ENCODE measurements around the gene KCNMA1.

The KCNMA1 gene

GRCh38 chr10:77049896-77050295 is 587.7 kb downstream of the KCNMA1 start:
- no peak overlapping the region for H3K9ac ChIP-seq (ENCODE audit: low read depth, low read length)
- H3K36me3 ChIP-seq (ENCODE audit: insufficient read depth, low read length), result no peaks in the 10 kb centered on the region
- H3K9me3 ChIP-seq (replicated peaks; ENCODE audit: low read length), result no peaks in the 10 kb centered on the region
- no peaks in the 10 kb centered on the region for H3K27me3 ChIP-seq (ENCODE audit: control insufficient read depth, insufficient read depth, low read length)
- peaks cover 8% of the 10 kb centered on the region for H3K4me1 ChIP-seq (ENCODE audit: control insufficient read depth, insufficient read depth, low read length)
- H3K4me2 ChIP-seq (ENCODE audit: low read length), result no peak overlapping the region
- no peak overlapping the region for H3K4me3 ChIP-seq (ENCODE audit: low read length)

GRCh38 chr10:77049146-77049545 is 588.5 kb downstream of the KCNMA1 start:
- Histone ChIP-seq H3K4me3 (ENCODE audit: low read length) (no peak overlapping the region), H3K9me3 (replicated peaks; ENCODE audit: low read length) (no peaks in the 10 kb centered on the region), H3K4me2 (ENCODE audit: low read length) (no peak overlapping the region), H3K4me1 (ENCODE audit: control insufficient read depth, insufficient read depth, low read length) (peaks cover 8% of the 10 kb centered on the region), H3K9ac (ENCODE audit: low read depth, low read length) (no peak overlapping the region), H3K27me3 (ENCODE audit: control insufficient read depth, insufficient read depth, low read length) (no peaks in the 10 kb centered on the region), H3K36me3 (ENCODE audit: insufficient read depth, low read length) (no peaks in the 10 kb centered on the region)

GRCh38 chr10:77045085-77045484 is 592.5 kb downstream of the KCNMA1 start:
- no peak overlapping the region for H3K9ac ChIP-seq (ENCODE audit: low read depth, low read length)
- H3K4me1 ChIP-seq (ENCODE audit: control insufficient read depth, insufficient read depth, low read length), result peaks cover 10% of the 10 kb centered on the region
- no peaks in the 10 kb centered on the region for H3K36me3 ChIP-seq (ENCODE audit: insufficient read depth, low read length)
- H3K9me3 ChIP-seq (replicated peaks; ENCODE audit: low read length), result no peaks in the 10 kb centered on the region
- no peak overlapping the region for H3K4me3 ChIP-seq (ENCODE audit: low read length)
- H3K27me3 ChIP-seq (ENCODE audit: control insufficient read depth, insufficient read depth, low read length), result no peaks in the 10 kb centered on the region
- H3K4me2 ChIP-seq (ENCODE audit: low read length), result no peak overlapping the region

GRCh38 chr10:77043420-77043763 is 594.2 kb downstream of the KCNMA1 start:
- Histone ChIP-seq H3K9ac (ENCODE audit: low read depth, low read length) (no peak overlapping the region), H3K9me3 (replicated peaks; ENCODE audit: low read length) (no peaks in the 10 kb centered on the region), H3K36me3 (ENCODE audit: insufficient read depth, low read length) (no peaks in the 10 kb centered on the region), H3K4me2 (ENCODE audit: low read length) (no peak overlapping the region), H3K4me3 (ENCODE audit: low read length) (no peak overlapping the region), H3K27me3 (ENCODE audit: control insufficient read depth, insufficient read depth, low read length) (no peaks in the 10 kb centered on the region), H3K4me1 (ENCODE audit: control insufficient read depth, insufficient read depth, low read length) (peaks cover 6% of the 10 kb centered on the region)

DNA sequence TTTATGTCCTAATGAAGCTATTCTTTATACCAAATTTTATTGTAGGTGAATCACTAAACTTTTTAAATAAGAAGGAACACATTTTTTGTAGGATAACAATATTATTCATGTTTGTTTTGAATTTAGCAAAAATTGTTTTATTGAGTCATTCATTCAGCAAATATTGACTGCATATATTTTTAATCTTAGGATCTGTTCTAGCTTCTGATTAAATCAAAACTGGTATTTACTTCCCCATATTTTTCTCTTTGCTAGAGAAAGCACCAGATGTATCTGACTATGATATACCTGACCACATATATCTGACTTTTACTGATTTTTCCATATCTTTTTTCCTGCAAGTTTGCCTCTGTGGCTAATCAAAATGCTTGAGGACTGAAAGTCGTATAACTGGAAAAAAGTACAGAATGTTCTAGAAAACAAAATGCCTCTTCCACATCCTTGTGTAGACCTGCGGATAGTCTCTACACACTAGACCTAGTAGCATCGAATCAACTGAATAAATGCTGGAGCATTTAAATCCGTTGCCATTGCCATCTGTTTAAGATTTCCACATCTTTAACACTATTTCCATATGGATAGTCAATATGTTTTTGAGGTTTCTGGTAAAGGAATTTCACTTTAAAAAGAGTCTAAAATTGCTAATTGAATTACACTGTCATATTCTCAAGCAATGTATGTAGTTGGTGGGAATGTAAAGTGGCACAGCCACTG is 594.7 kb downstream of the KCNMA1 start:
- Histone ChIP-seq H3K4me1 (ENCODE audit: control insufficient read depth, insufficient read depth, low read length) (peaks cover 6% of the 10 kb centered on the region), H3K9me3 (replicated peaks; ENCODE audit: low read length) (no peaks in the 10 kb centered on the region), H3K27me3 (ENCODE audit: control insufficient read depth, insufficient read depth, low read length) (no peaks in the 10 kb centered on the region), H3K4me2 (ENCODE audit: low read length) (no peak overlapping the region), H3K4me3 (ENCODE audit: low read length) (no peak overlapping the region), H3K9ac (ENCODE audit: low read depth, low read length) (no peak overlapping the region), H3K36me3 (ENCODE audit: insufficient read depth, low read length) (no peaks in the 10 kb centered on the region)

- Histone ChIP-seq H3K27me3 (ENCODE audit: control insufficient read depth, insufficient read depth, low read length) (no peaks in the 10 kb centered on the region), H3K9me3 (replicated peaks; ENCODE audit: low read length) (no peaks in the 10 kb centered on the region), H3K4me1 (ENCODE audit: control insufficient read depth, insufficient read depth, low read length) (peaks cover 6% of the 10 kb centered on the region), H3K36me3 (ENCODE audit: insufficient read depth, low read length) (no peaks in the 10 kb centered on the region), H3K9ac (ENCODE audit: low read depth, low read length) (no peak overlapping the region), H3K4me2 (ENCODE audit: low read length) (no peak overlapping the region), H3K4me3 (ENCODE audit: low read length) (no peak overlapping the region)
Observed at GRCh38 chr10:77041636-77042258, 595.9 kb downstream of the KCNMA1 start.

DNA sequence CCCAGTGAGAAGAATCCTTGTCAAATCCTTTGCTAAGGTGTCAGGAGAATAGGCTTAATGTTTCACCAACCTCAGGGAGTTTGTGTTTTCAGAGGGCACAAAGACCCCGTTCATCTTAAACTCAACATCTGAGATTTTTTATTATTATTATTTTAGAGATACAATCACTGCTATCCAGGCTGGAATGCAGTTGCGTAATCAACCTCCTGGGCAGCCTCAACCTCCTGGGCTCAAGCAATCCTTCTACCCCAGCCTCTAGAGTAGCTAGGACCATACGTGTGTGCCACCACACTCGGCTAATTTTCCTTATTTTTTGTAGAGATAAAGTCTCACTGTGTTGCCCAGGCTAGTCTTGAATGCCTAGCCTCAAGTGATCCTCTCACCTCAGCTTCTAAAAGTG is 599.2 kb downstream of the KCNMA1 start:
- Histone ChIP-seq H3K36me3 (ENCODE audit: insufficient read depth, low read length) (no peaks in the 10 kb centered on the region), H3K9ac (ENCODE audit: low read depth, low read length) (no peak overlapping the region), H3K9me3 (replicated peaks; ENCODE audit: low read length) (no peaks in the 10 kb centered on the region), H3K27me3 (ENCODE audit: control insufficient read depth, insufficient read depth, low read length) (no peaks in the 10 kb centered on the region), H3K4me1 (ENCODE audit: control insufficient read depth, insufficient read depth, low read length) (peaks cover 8% of the 10 kb centered on the region), H3K4me2 (ENCODE audit: low read length) (no peak overlapping the region), H3K4me3 (ENCODE audit: low read length) (no peak overlapping the region)

DNA sequence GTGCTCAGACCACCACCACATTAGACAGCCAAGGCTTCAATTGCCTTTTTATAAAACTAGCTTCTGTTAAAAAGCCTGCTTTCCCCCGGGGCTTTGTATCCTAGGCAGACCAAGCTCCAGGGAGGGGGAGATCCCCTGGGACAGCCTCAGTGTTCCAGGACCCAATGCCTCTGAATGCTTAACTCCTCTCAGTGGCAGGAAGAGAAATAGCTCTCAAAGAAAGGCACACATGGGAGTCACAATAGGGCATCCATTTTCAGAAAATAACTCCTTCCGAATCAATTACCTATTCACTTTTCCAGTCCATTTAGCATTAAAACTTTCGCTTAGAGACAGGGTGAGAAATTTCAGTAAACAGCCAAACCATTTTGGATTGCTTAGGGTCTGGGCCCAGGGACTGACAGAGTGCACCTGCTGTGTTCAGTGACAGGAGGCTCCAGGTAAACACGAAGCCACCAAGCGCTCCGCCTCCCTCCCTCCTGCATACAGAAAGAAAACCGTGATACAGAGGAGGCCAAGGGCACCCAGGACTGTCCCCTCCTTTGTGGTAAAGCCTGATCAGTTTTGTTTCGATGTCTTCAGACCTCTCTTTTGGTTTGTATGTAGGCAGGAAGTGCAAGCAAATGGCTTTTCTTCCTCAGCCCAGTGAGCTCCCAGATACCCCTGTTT is 599.7 kb downstream of the KCNMA1 start:
- Histone ChIP-seq H3K9me3 (replicated peaks; ENCODE audit: low read length) (no peaks in the 10 kb centered on the region), H3K4me3 (ENCODE audit: low read length) (no peak overlapping the region), H3K4me2 (ENCODE audit: low read length) (no peak overlapping the region), H3K4me1 (ENCODE audit: control insufficient read depth, insufficient read depth, low read length) (peaks cover 4% of the 10 kb centered on the region), H3K27me3 (ENCODE audit: control insufficient read depth, insufficient read depth, low read length) (no peaks in the 10 kb centered on the region), H3K9ac (ENCODE audit: low read depth, low read length) (no peak overlapping the region), H3K36me3 (ENCODE audit: insufficient read depth, low read length) (no peaks in the 10 kb centered on the region)

GRCh38 chr10:77036993-77037734 is 600.4 kb downstream of the KCNMA1 start:
- Histone ChIP-seq H3K4me2 (ENCODE audit: low read length) (no peak overlapping the region), H3K4me3 (ENCODE audit: low read length) (no peak overlapping the region), H3K27me3 (ENCODE audit: control insufficient read depth, insufficient read depth, low read length) (no peaks in the 10 kb centered on the region), H3K36me3 (ENCODE audit: insufficient read depth, low read length) (no peaks in the 10 kb centered on the region), H3K4me1 (ENCODE audit: control insufficient read depth, insufficient read depth, low read length) (peaks cover 3% of the 10 kb centered on the region), H3K9ac (ENCODE audit: low read depth, low read length) (no peak overlapping the region), H3K9me3 (replicated peaks; ENCODE audit: low read length) (no peaks in the 10 kb centered on the region)

DNA sequence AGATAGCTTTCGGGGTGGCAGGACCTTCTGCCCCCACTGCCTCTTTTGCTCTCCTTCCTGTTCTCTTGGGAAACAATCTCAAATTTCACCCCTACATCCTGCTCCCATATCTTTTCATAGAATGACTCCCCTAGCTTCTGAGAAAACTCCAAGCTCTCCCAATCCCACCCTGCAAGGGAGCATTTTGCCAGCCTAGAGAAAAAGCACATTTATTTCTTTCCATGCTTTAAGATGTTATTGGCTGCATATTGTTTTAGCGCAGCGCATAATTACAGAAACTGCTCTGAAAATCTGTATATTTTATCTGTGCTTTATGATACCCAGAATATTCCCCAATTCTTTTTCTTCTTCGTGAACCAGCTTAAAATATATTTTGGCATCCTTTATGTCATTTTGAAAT is 601.3 kb downstream of the KCNMA1 start:
- no peak overlapping the region for H3K4me2 ChIP-seq (ENCODE audit: low read length)
- H3K9me3 ChIP-seq (replicated peaks; ENCODE audit: low read length), result no peaks in the 10 kb centered on the region
- H3K4me3 ChIP-seq (ENCODE audit: low read length), result no peak overlapping the region
- H3K36me3 ChIP-seq (ENCODE audit: insufficient read depth, low read length), result no peaks in the 10 kb centered on the region
- peaks cover 3% of the 10 kb centered on the region for H3K4me1 ChIP-seq (ENCODE audit: control insufficient read depth, insufficient read depth, low read length)
- no peaks in the 10 kb centered on the region for H3K27me3 ChIP-seq (ENCODE audit: control insufficient read depth, insufficient read depth, low read length)
- H3K9ac ChIP-seq (ENCODE audit: low read depth, low read length), result no peak overlapping the region

- H3K9me3 ChIP-seq (replicated peaks; ENCODE audit: low read length), result no peaks in the 10 kb centered on the region
- peaks cover 3% of the 10 kb centered on the region for H3K4me1 ChIP-seq (ENCODE audit: control insufficient read depth, insufficient read depth, low read length)
- no peak overlapping the region for H3K9ac ChIP-seq (ENCODE audit: low read depth, low read length)
- H3K27me3 ChIP-seq (ENCODE audit: control insufficient read depth, insufficient read depth, low read length), result no peaks in the 10 kb centered on the region
- H3K36me3 ChIP-seq (ENCODE audit: insufficient read depth, low read length), result no peaks in the 10 kb centered on the region
- no peak overlapping the region for H3K4me2 ChIP-seq (ENCODE audit: low read length)
- no peak overlapping the region for H3K4me3 ChIP-seq (ENCODE audit: low read length)
Observed at GRCh38 chr10:77034795-77035194, 602.8 kb downstream of the KCNMA1 start.

Data from skeletal muscle satellite cell (primary cell).